Ecto neural progenitor cell (in vitro differentiated cells): ENCODE data around the gene TNPO3.
"Not testable (repeated sequence)": the region's sequence is repeated elsewhere in the genome, so short reads cannot be mapped to it uniquely, and the experiment has no call there.

ENCODE experiments used
- DNase-seq: peaks from one replicate; pipeline ENCODE4 v3.0.0-alpha.2; 2018; ENCODE audit warnings: low spot score

TNPO3 gene

GRCh38 chr7:129069021-129069420, 14.1 kb upstream of the TNPO3 start:
- DNase-seq = no peak

GRCh38 chr7:129067943-129068548, 13.1 kb upstream of the TNPO3 start:
- DNase-seq = no peak

GRCh38 chr7:129067132-129067561, 12.2 kb upstream of the TNPO3 start:
- DNase-seq = not testable (repeated sequence)

- DNase-seq = no peak
These were observed 11.6 kb upstream of the TNPO3 start for GRCh38 chr7:129066290-129067131.

GRCh38 chr7:129055861-129056464, 1.1 kb upstream of the TNPO3 start:
- no peak for DNase-seq

GRCh38 chr7:129055294-129055816, 444 bp upstream of the TNPO3 start:
- DNase-seq = no peak

- DNase-seq = no peak
These were observed 923 bp downstream of the TNPO3 start for GRCh38 chr7:129053938-129054437.

- DNase-seq = no peak
These were observed 2.5 kb downstream of the TNPO3 start for GRCh38 chr7:129052441-129052840.

GRCh38 chr7:129051459-129051858, 3.5 kb downstream of the TNPO3 start:
- not testable (repeated sequence) for DNase-seq

GRCh38 chr7:129047761-129048160, 7.2 kb downstream of the TNPO3 start:
- no peak for DNase-seq

GRCh38 chr7:129045682-129046081, 9.2 kb downstream of the TNPO3 start:
- DNase-seq = no peak

GRCh38 chr7:129043012-129043411, 11.9 kb downstream of the TNPO3 start:
- DNase-seq = no peak

- no peak for DNase-seq
These were observed 13.5 kb downstream of the TNPO3 start for GRCh38 chr7:129041142-129042085.

GRCh38 chr7:129038468-129038867, 16.4 kb downstream of the TNPO3 start:
- DNase-seq = not testable (repeated sequence)

- no peak for DNase-seq
These were observed 17.3 kb downstream of the TNPO3 start for GRCh38 chr7:129037585-129037984.

- DNase-seq = no peak
These were observed 22.9 kb downstream of the TNPO3 start for GRCh38 chr7:129032017-129032416.

GRCh38 chr7:129030440-129030839, 24.5 kb downstream of the TNPO3 start:
- no peak for DNase-seq

GRCh38 chr7:129024125-129024524, 30.8 kb downstream of the TNPO3 start:
- DNase-seq = no peak

GRCh38 chr7:129021656-129022055, 33.3 kb downstream of the TNPO3 start:
- DNase-seq = no peak

GRCh38 chr7:129017933-129018538, 36.9 kb downstream of the TNPO3 start:
- no peak for DNase-seq

GRCh38 chr7:129017264-129017663, 37.6 kb downstream of the TNPO3 start:
- DNase-seq = no peak
